ENCODE data around the gene CRIM1. TPM values are rescaled to one million over a fixed set of nuclear protein-coding genes. Genes with fewer than 3 reads are reported as not detected.

Gene CRIM1
- polyA plus RNA-seq, 4 donors: 0.89 to 26.2 (median 9.2) TPM

GRCh38 chr2:36381993-36382392 is 26.4 kb downstream of the CRIM1 start:
- H3K4me3 ChIP-seq (ENCODE audit: low read depth in 1 of 3, low read length in 3 of 3): no peak overlapping the region
- no peak for FAIRE-seq
- WGBS, 3 donors: 82 to 94% (median 89%) methylated on average over 6 of the region's 6 CpGs
- no peak overlapping the region for H3K27ac ChIP-seq (ENCODE audit: low read depth in 1 of 3, low read length in 2 of 3)
- H3K9me3 ChIP-seq (ENCODE audit: control insufficient read depth in 2 of 2, insufficient read depth in 1 of 2, low read depth in 1 of 2, low read length in 1 of 2): no peaks in the 10 kb centered on the region
- no peak for DNase-seq
- H3K36me3 ChIP-seq (ENCODE audit: control insufficient read depth in 3 of 3, insufficient read depth in 2 of 3, low read depth in 1 of 3, low read length in 3 of 3): peaks cover 0 to 13% (median 0%) of the 10 kb centered on the region in 3 donors
- H3K27me3 ChIP-seq (ENCODE audit: control insufficient read depth in 3 of 3, insufficient read depth in 3 of 3, low read length in 3 of 3): no peaks in the 10 kb centered on the region
- peaks cover 0 to 29% (median 8%) of the 10 kb centered on the region in 3 donors for H3K4me1 ChIP-seq (ENCODE audit: control insufficient read depth in 3 of 3, insufficient read depth in 2 of 3, low read depth in 1 of 3, low read length in 2 of 3)

GRCh38 chr2:36382472-36382871 is 26.9 kb downstream of the CRIM1 start:
- no peaks in the 10 kb centered on the region for H3K9me3 ChIP-seq (ENCODE audit: control insufficient read depth in 2 of 2, insufficient read depth in 1 of 2, low read depth in 1 of 2, low read length in 1 of 2)
- H3K36me3 ChIP-seq (ENCODE audit: control insufficient read depth in 3 of 3, insufficient read depth in 2 of 3, low read depth in 1 of 3, low read length in 3 of 3): peaks cover 0 to 13% (median 0%) of the 10 kb centered on the region in 3 donors
- no peaks in the 10 kb centered on the region for H3K27me3 ChIP-seq (ENCODE audit: control insufficient read depth in 3 of 3, insufficient read depth in 3 of 3, low read length in 3 of 3)
- no peak for DNase-seq
- no peak overlapping the region for H3K4me3 ChIP-seq (ENCODE audit: low read depth in 1 of 3, low read length in 3 of 3)
- FAIRE-seq: no peak
- no peak overlapping the region for H3K27ac ChIP-seq (ENCODE audit: low read depth in 1 of 3, low read length in 2 of 3)
- WGBS, 3 donors: 33 to 70% (median 41%) methylated on average over 2 of the region's 2 CpGs
- peaks cover 0 to 29% (median 4%) of the 10 kb centered on the region in 3 donors for H3K4me1 ChIP-seq (ENCODE audit: control insufficient read depth in 3 of 3, insufficient read depth in 2 of 3, low read depth in 1 of 3, low read length in 2 of 3)

DNA sequence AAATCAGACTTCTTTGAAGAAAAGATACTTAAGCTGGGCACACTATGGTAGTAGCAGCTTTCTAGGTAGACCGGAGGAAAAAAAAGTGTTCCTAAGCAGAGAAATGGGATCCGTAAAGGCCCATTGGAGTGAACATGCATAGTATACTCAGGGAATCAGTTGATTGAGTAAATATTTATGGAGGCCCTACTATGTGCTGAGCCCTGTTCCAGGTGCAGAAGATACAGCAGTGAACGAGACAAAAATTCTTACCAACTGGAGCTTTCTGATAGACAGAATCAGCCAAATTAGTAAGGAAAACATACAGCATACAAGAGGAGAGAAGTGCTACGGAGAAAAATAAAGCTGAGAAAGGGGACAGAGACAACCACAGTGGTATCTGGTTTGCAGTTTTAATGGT is 28.1 kb downstream of the CRIM1 start:
- no peak for FAIRE-seq
- Histone ChIP-seq H3K4me1 (ENCODE audit: control insufficient read depth in 3 of 3, insufficient read depth in 2 of 3, low read depth in 1 of 3, low read length in 2 of 3) (peaks cover 0 to 33% (median 4%) of the 10 kb centered on the region in 3 donors), H3K36me3 (ENCODE audit: control insufficient read depth in 3 of 3, insufficient read depth in 2 of 3, low read depth in 1 of 3, low read length in 3 of 3) (peaks cover 0 to 13% (median 0%) of the 10 kb centered on the region in 3 donors), H3K27ac (ENCODE audit: low read depth in 1 of 3, low read length in 2 of 3) (no peak overlapping the region), H3K27me3 (ENCODE audit: control insufficient read depth in 3 of 3, insufficient read depth in 3 of 3, low read length in 3 of 3) (no peaks in the 10 kb centered on the region), H3K4me3 (ENCODE audit: low read depth in 1 of 3, low read length in 3 of 3) (no peak overlapping the region), H3K9me3 (ENCODE audit: control insufficient read depth in 2 of 2, insufficient read depth in 1 of 2, low read depth in 1 of 2, low read length in 1 of 2) (no peaks in the 10 kb centered on the region)
- WGBS, 3 donors: 93 to 94% (median 94%) methylated on average over 4 of the region's 4 CpGs
- no peak for DNase-seq

DNA sequence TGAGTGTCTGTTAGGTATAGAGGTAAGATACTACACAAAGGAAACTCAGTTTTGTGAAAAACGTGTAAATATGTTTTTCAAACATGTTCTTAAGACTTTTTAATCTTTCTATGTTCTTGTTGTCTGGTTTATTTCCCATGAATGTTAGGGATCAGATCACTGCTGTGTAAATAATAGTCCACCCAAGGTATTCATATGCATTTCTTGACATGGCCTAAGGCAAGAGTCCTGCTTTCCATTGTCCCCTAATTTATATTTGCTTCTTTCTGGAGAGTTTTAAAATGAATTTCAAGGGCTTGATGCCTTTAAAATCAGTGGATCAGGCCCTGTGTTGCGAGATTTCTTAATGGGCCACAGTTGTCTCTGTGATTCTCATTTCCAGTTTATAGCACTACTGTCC is 28.9 kb downstream of the CRIM1 start:
- Histone ChIP-seq H3K27ac (ENCODE audit: low read depth in 1 of 3, low read length in 2 of 3) (no peak overlapping the region), H3K36me3 (ENCODE audit: control insufficient read depth in 3 of 3, insufficient read depth in 2 of 3, low read depth in 1 of 3, low read length in 3 of 3) (peaks cover 0 to 13% (median 0%) of the 10 kb centered on the region in 3 donors), H3K9me3 (ENCODE audit: control insufficient read depth in 2 of 2, insufficient read depth in 1 of 2, low read depth in 1 of 2, low read length in 1 of 2) (no peaks in the 10 kb centered on the region), H3K4me3 (ENCODE audit: low read depth in 1 of 3, low read length in 3 of 3) (no peak overlapping the region), H3K4me1 (ENCODE audit: control insufficient read depth in 3 of 3, insufficient read depth in 2 of 3, low read depth in 1 of 3, low read length in 2 of 3) (peaks cover 0 to 35% (median 4%) of the 10 kb centered on the region in 3 donors), H3K27me3 (ENCODE audit: control insufficient read depth in 3 of 3, insufficient read depth in 3 of 3, low read length in 3 of 3) (no peaks in the 10 kb centered on the region)
- 74 to 86% (median 80%) methylated on average over 2 of the region's 2 CpGs for WGBS, 3 donors
- DNase-seq (no peak), FAIRE-seq (no peak)

DNA sequence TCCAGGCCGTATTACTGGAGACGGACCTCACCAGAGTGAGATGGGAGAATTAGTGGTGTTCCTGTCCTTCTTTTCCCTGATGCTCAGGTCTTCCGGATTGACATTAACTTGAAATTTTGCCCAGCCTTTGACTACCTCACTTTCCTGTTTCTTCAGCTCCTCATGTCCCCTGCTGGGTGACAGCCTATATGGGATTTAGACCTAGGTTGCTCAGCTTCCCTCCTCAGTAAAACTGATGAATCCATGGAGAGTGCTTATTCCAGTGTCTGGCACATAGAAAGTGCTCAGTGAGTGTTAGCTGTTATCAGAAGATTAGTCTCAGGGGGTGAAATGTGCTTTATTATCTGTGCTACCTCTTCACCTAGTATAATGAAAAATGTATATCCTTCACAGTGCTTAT is 30.0 kb downstream of the CRIM1 start:
- Histone ChIP-seq H3K27ac (ENCODE audit: low read depth in 1 of 3, low read length in 2 of 3) (no peak overlapping the region), H3K4me3 (ENCODE audit: low read depth in 1 of 3, low read length in 3 of 3) (no peak overlapping the region), H3K27me3 (ENCODE audit: control insufficient read depth in 3 of 3, insufficient read depth in 3 of 3, low read length in 3 of 3) (no peaks in the 10 kb centered on the region), H3K9me3 (ENCODE audit: control insufficient read depth in 2 of 2, insufficient read depth in 1 of 2, low read depth in 1 of 2, low read length in 1 of 2) (no peaks in the 10 kb centered on the region), H3K4me1 (ENCODE audit: control insufficient read depth in 3 of 3, insufficient read depth in 2 of 3, low read depth in 1 of 3, low read length in 2 of 3) (peaks cover 0 to 29% (median 4%) of the 10 kb centered on the region in 3 donors), H3K36me3 (ENCODE audit: control insufficient read depth in 3 of 3, insufficient read depth in 2 of 3, low read depth in 1 of 3, low read length in 3 of 3) (peaks cover 0 to 8% (median 0%) of the 10 kb centered on the region in 3 donors)
- FAIRE-seq: no peak
- 88 to 92% (median 91%) methylated on average over 3 of the region's 3 CpGs for WGBS, 3 donors
- DNase-seq: no peak

- DNase-seq (no peak), FAIRE-seq (no peak)
- Histone ChIP-seq H3K27me3 (ENCODE audit: control insufficient read depth in 3 of 3, insufficient read depth in 3 of 3, low read length in 3 of 3) (no peaks in the 10 kb centered on the region), H3K4me1 (ENCODE audit: control insufficient read depth in 3 of 3, insufficient read depth in 2 of 3, low read depth in 1 of 3, low read length in 2 of 3) (peaks cover 0 to 14% (median 0%) of the 10 kb centered on the region in 3 donors), H3K4me3 (ENCODE audit: low read depth in 1 of 3, low read length in 3 of 3) (no peak overlapping the region), H3K9me3 (ENCODE audit: control insufficient read depth in 2 of 2, insufficient read depth in 1 of 2, low read depth in 1 of 2, low read length in 1 of 2) (no peaks in the 10 kb centered on the region), H3K36me3 (ENCODE audit: control insufficient read depth in 3 of 3, insufficient read depth in 2 of 3, low read depth in 1 of 3, low read length in 3 of 3) (peaks cover 0 to 2% (median 0%) of the 10 kb centered on the region in 3 donors), H3K27ac (ENCODE audit: low read depth in 1 of 3, low read length in 2 of 3) (no peak overlapping the region)
- WGBS, 3 donors: 49 to 60% (median 50%) methylated on average over 2 of the region's 2 CpGs
Observed at GRCh38 chr2:36387258-36387916, 31.8 kb downstream of the CRIM1 start.

- WGBS, 3 donors: 83 to 92% (median 91%) methylated on average over 3 of the region's 3 CpGs
- Histone ChIP-seq H3K27me3 (ENCODE audit: control insufficient read depth in 3 of 3, insufficient read depth in 3 of 3, low read length in 3 of 3) (no peaks in the 10 kb centered on the region), H3K27ac (ENCODE audit: low read depth in 1 of 3, low read length in 2 of 3) (peak overlapping the region in 1 of 3 donors; percentile 37), H3K36me3 (ENCODE audit: control insufficient read depth in 3 of 3, insufficient read depth in 2 of 3, low read depth in 1 of 3, low read length in 3 of 3) (no peaks in the 10 kb centered on the region), H3K4me3 (ENCODE audit: low read depth in 1 of 3, low read length in 3 of 3) (no peak overlapping the region), H3K9me3 (ENCODE audit: control insufficient read depth in 2 of 2, insufficient read depth in 1 of 2, low read depth in 1 of 2, low read length in 1 of 2) (no peaks in the 10 kb centered on the region), H3K4me1 (ENCODE audit: control insufficient read depth in 3 of 3, insufficient read depth in 2 of 3, low read depth in 1 of 3, low read length in 2 of 3) (peaks cover 0 to 14% (median 0%) of the 10 kb centered on the region in 3 donors)
- no peak for DNase-seq
- FAIRE-seq: no peak
Observed at GRCh38 chr2:36388472-36388871, 32.9 kb downstream of the CRIM1 start.

- no peak for FAIRE-seq
- H3K4me3 ChIP-seq (ENCODE audit: low read depth in 1 of 3, low read length in 3 of 3): no peak overlapping the region
- peaks cover 0 to 14% (median 0%) of the 10 kb centered on the region in 3 donors for H3K4me1 ChIP-seq (ENCODE audit: control insufficient read depth in 3 of 3, insufficient read depth in 2 of 3, low read depth in 1 of 3, low read length in 2 of 3)
- H3K27ac ChIP-seq (ENCODE audit: low read depth in 1 of 3, low read length in 2 of 3): peak overlapping the region in 2 of 3 donors; percentile 37 to 45
- DNase-seq: peak; percentile 42 to 57
- H3K27me3 ChIP-seq (ENCODE audit: control insufficient read depth in 3 of 3, insufficient read depth in 3 of 3, low read length in 3 of 3): no peaks in the 10 kb centered on the region
- no peaks in the 10 kb centered on the region for H3K36me3 ChIP-seq (ENCODE audit: control insufficient read depth in 3 of 3, insufficient read depth in 2 of 3, low read depth in 1 of 3, low read length in 3 of 3)
- no peaks in the 10 kb centered on the region for H3K9me3 ChIP-seq (ENCODE audit: control insufficient read depth in 2 of 2, insufficient read depth in 1 of 2, low read depth in 1 of 2, low read length in 1 of 2)
- 17 to 40% (median 39%) methylated on average over 5 of the region's 5 CpGs for WGBS, 3 donors
Observed at GRCh38 chr2:36389091-36389564, 33.5 kb downstream of the CRIM1 start.
